T-helper 9 cell (primary cell): ENCODE data around the gene FGFR3.
"Not testable (repeated sequence)": the region's sequence is repeated elsewhere in the genome, so short reads cannot be mapped to it uniquely, and the experiment has no call there.

Experiments
- DNase-seq: peaks from one replicate; pipeline ENCODE4 v3.0.0-alpha.2; 2020

FGFR3 gene

DNA sequence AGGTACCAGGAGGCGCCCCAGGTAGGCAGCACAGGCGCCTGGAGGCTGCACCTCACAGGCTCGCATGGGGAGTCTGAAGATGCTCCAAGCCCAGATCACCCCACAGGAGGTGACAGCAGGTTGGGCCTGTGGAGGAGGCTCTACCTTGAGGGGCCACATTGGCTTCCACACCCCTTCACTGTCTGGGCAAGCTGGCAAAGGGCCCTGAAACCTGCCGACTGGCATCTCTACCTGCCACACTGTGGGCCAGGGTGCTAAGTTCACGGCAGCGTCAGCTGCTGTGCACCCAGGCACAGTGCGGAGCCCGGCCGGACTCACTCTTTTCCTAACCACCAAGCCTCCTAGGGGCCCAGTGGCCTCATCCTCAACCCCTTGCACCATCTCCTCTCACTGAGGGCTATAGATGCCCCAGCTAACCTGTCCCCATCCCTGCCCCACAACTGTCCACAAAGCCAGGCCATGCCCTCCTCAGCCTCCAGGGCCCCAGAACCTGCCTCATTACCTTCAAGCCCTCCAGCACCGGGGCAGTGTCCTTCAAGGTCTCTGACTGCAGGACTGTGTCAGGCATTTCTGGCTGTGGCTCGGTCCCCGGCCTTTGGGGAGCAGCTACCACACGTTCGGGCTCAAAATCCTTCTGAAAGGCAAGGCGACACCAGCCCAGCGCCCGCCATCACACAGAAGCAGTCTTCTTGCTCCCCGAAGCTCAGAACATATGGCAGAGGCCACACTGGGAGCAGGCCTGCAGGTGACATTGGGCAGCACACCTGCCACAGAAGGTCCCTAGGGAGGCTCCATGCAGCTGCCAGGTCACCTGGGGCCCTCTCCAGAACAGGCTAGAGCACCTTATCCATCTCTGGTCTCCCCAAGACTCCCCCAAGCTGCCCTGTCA is 28.8 kb downstream of the FGFR3 start:
- no peak for DNase-seq

DNA sequence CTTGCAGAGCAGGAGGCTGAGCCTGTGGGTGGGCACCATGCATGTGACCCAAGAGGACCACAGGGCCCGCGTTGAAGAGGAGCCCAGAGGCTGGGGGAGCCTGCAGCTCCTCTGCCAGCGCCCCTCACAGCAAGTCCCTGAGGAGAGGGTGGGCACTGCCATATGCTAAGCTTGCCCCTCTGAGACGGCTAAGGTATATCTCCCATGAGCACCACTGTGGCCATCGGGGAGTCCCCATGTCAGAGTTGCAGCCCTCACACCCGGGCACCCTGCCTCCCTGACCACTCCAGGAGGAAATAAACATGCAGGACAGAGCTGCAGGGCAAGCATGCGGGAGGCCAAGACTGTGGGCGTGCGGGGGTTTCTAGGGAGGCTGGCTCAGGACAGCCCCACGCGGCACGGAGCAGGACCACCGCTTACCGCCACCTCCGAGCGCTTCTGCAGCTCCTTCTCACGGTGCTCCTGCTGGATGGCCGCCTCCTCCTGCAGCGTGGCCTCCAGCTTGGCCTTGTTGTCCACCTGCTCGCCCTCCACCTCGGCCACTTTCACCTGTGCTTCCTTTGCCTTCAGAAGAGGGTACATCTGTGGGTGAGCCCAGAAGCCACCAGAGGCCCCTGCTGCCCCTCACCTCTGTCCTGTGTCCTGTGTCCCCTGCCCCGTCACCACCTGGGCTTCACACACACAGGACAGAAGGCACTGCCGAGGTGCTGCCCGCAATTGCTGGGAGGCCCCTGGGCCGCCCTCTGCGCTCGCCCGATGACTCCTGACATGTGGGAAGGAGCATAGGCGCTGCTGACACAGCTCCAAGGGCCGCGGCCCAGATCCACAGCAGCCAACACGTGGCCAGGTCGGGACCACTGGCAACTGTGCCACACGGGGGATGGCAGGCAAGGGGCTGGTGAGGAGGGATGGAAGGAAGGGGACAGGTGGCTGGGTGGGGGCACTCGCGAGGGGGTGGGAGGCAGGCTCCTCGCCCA is 29.8 kb downstream of the FGFR3 start:
- no peak for DNase-seq

DNA sequence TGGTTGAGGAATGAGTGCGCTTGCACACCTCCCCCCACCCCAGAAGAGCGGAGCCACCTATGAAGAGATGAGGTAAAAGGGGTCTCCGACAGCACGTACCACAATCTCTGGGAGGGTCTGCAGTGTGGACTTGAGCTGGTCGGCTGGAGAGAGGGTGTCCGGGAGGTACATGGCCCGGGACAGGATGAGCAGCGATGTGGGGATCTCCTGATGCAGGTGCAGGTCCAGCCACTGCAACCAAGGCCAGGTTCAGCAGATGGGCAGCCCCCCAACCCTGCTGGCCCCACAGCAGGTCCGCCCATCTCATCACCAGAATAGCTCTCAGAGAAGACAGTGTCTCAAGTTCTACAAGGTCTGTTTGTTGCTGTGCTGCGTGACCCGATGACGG is 30.4 kb downstream of the FGFR3 start:
- DNase-seq = no peak

DNA sequence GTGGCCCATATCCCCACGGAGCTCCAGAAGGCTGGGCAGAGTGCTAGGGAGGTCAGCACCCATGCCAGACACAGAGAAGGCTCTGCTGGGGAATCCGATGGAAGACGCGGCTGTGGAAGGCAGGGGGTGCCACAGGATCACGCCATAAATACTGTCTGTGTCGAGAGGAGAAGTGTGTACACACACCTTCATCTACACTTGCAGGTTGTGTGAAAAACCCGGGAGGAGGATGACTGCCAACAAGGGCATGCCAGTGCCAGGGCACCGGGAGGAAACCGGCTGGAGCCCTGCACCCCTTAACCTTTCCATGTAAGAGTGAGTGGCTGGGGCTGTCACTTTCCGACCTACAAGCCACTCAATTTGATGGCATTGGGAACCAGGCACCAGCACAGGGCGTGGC is 31.7 kb downstream of the FGFR3 start:
- DNase-seq = no peak

DNA sequence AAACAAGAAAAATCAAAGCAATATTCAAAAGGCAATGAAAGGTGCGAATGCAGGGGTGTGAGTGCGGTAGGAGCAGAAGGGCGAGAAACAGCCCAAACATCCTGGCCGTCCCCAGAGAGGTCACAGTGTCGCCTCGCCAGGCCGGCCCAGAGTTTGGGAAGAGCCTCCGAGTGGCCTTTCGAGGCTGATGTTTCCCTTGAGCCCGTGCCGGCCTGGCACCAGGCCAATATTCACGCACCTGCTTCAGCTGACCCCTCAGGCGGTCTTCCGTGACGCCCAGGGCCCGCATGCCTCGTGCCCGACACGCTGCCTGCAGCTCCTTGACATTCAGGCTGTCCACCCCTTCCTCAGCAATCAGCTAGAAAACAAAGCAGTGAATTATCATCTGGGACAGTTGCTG is 32.2 kb downstream of the FGFR3 start:
- no peak for DNase-seq

DNA sequence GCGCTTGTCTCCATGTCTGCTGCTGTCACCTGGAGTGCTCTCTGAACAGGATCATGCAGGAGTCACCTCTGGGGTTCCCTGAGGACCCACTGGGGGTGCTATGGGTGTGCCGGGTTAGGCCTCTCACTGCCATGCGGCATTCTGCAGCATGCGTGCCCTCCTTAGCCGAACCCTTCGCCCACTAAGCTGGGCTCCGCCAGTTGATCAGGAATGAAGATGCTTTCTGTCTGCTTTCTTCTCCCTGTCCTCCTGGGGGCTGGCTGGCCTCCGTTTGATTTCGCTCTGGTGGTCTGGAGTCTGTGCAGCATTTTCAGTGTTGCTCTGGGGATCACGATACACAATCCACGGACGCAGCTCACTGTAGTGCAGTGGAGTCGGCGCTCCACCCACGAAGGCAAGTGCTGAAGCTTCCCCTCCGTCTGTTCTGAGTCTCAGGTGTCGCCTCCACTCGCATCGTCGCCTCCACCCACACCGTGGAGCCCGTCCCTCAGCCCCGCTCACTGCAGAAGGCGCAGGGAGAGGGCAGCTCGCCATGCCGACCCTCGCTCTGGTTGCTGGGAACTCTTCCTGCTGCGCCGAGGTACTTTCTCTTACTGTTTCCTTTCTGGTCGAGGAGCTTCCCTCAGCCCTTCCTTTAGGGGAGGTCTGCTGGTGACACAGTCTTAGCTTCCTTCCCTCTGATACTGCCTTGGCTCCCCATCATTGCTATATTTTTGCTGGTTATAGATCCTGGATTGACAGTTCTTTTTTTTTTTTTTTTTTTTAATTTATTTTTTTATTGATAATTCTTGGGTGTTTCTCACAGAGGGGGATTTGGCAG is 33.6 kb downstream of the FGFR3 start:
- DNase-seq = no peak

DNA sequence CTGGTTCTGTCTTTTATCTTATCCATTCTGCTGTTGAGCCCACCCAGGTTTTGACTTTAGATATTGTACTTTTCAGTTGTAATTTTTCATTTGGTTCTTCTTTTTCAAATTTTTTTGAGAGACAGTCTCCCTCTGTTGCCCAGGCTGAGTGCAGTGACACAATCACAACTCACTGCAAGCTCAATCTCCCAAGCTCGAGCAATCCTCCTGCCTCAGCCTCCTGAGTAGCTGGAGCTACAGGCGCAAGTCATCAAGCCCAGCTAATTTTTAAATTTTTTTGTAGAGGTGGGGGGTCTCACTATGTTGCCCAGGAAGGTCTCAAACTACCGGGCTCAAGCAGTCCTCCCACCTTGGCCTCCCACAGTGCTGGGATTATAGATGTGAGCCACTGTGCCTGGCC is 37.1 kb downstream of the FGFR3 start:
- DNase-seq = no peak

DNA sequence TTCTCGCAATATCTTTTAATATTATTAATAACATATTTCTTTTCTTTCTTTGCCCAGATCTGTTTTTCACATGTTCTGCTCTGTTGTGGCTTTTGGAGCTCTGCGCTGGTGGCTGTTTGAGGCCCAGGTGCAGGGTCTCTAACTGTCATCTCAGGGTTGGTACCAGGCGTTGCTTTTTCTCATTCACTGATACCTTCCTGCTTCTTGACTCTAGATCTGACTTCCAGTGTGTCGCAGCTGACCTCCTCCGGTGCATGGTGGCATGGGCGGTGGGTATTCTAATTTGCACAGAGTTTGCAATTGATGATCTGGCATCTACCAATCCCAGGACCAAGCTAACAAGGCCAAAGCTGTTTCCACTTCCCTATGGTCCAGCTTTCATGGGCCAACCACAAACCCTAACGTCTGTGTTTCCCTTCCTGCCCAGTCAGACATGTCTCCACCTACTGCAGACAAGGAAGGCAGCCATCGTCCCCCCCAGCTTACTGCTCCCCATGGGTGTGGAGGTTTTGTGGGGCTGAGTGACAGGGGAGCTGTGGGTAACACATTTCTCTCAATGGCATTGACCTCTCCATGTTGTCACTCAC is 37.6 kb downstream of the FGFR3 start:
- no peak for DNase-seq

DNA sequence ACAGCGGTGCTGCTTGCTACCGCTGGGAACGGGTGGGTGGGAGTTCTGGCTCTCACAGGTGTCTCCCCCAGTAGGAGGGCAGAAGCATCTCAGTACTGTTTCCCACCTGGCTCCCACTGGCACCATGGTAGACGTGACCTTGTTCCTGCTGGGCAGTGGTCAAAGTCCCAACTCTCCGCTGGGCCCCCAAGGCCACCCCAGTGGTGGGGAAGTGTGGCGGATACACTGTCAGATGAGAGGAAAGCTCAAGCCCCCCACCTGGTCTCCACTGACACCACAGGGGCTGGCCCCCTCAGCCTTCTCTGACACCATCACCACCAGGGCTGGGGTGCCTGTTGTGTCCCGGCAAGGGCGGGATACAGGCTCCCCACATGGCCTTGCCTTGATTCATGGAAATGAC is 38.2 kb downstream of the FGFR3 start:
- DNase-seq = no peak

DNA sequence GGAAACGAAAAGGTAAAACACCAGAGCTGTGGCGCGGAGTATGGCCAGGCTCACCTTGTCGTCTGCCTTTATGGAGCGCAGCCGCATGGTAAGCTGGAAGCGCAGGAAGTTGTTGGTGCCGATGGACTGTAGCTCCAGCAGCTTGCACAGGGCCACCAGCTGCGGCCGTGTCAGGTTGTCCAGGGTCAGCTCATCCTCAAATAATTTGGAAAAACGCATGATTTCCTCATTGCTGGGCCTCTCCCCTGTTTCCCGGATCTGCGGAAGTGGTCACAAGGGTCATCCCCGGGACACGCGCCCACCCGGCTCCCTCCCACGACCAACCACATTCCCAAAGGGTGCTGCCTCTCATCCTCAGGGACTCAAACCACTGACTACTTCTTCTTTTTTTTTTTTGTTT is 39.6 kb downstream of the FGFR3 start:
- DNase-seq = no peak

DNA sequence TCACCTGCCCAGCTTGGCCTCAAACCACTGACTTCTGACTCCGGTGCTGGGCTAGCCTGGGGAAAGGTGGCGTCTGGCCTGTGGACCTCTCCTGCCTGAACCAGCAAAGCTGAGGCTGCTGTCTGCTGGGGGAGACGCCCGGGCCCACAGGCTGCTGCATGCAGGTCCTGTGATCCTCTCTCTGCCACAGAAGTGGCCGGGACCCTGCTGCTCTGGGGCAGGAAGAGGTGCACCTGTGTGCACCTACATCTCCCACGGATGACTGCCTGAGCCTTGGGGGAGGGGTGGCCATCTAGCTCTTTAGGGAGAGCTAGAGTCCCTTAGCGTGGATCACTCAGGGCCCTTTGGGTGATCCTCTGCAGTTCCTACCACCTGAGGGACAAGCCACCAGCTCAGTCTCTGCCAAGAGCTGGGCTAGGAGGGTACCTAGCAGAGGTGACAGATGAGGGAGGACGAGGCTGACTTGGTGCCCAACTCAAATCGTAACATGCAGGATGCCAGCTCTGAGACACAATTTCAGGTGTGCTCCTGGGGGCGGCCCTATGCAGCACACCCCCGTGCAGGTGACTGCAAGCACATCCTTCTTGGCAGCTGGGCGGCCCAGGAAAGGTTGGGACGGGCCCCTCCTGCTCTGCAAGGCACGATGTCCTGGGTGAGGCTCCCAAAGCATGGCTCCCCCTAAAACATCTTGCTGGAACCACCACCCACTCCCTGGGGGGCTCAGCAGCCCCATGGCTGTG is 40.4 kb downstream of the FGFR3 start:
- no peak for DNase-seq

DNA sequence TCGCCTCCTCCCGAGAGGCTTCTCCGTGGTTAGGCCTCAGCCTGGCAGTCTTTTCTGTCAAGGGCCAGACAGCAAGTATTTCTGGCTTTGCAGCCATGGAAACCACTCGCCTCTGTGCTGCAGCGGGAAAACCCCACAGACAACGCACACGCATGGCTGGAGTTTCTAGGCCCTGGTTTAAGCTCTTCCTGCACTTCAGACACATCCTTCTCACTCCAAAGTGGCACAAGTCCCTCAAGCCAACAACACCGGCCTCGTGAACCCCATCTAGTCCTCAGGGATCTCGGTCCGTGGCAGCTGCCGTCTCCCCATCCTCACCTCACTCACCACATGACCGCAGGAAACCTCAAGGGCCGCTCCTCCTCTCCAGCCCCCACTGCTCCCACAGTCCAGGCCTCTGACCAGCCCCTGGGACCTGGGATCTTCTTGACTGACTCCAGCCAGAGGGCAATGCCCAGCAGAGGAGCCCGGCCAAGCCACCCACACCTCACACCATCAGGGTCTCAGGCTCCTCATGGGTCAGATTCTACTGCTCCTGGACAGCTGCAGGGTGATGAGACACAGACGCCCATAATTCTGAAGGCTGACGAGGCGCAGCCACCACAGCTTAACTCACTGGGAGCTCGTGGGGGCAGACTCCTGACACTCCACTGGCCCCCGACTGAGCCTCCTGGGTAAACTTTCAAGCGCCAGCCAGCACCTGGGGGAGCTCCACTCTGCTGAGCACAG is 41.1 kb downstream of the FGFR3 start:
- DNase-seq = no peak

DNA sequence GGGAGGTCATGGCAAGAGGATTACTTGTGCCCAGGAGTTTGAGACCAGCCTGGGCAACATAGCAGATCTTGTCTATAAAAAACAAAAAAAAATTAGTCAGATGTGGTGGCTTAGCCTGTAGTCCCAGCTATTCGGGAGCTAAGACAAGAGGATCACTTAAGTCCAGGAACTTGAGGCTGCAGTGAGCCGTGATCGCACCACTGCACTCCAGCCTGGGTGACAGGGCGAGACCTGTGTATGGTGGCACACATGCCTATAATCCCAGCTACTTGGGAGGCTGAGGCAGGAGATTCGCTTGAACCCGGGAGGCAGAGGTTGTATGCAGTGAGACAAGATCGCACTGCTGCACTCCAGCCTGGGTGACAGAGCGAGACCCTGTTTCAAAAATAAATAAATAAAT is 42.7 kb downstream of the FGFR3 start:
- not testable (repeated sequence) for DNase-seq

DNA sequence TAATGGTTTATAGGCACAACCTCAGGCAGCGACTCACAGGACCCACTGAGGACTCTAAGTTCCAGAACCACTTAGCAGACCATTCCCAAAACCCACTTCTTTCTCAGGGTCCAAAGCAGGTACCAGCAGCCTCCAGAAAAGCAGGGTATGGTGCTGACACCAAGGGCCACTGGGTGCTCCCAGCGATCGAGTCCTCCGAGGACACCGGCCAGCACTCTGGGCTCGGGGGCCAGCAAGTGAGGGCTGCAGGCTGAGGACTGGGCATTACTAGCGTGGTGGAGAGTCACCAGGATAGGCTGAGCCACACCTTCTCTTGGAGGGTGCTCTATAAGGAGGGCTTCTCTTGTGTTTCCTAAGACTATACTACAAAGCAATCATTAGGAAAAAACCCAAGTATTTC is 43.6 kb downstream of the FGFR3 start:
- DNase-seq = no peak

DNA sequence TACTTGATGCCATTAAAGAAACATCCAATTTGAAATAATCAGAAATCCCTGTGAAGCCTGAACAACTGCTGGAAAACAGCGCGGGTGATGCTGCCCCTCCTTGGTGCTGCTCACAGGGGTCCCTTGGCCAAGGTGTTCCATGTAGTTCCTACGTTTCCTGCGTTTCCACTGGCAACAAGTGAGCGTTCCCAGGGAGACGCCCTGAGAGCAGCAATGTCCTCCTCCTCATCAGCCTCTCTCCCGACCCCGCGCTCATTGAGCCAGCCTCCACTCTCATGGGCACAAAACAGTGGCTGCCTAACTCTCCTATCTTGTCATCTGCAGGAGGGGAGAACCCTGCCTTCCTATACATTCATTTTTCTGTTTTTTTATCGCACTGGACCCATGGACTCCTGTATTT is 44.0 kb downstream of the FGFR3 start:
- DNase-seq = no peak

DNA sequence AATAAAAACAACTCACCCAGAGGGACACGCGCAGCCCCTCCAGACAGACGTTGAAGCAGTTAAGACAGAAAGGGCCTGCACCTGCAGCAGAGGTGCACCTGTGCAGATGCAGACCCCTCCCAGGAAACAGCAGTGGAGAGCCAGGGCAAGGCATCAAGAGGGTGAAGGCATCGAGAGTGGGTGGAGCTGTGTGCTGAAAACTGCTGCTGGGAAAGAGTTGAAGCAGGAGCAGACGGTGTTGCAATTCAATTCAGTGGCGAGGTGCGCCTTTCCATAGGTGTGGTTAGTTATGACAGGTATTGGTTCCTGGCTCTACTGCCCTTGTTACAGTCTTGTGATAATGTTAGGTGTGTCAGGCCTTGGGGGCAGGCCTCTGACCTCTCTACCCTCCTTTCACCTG is 46.2 kb downstream of the FGFR3 start:
- no peak for DNase-seq

DNA sequence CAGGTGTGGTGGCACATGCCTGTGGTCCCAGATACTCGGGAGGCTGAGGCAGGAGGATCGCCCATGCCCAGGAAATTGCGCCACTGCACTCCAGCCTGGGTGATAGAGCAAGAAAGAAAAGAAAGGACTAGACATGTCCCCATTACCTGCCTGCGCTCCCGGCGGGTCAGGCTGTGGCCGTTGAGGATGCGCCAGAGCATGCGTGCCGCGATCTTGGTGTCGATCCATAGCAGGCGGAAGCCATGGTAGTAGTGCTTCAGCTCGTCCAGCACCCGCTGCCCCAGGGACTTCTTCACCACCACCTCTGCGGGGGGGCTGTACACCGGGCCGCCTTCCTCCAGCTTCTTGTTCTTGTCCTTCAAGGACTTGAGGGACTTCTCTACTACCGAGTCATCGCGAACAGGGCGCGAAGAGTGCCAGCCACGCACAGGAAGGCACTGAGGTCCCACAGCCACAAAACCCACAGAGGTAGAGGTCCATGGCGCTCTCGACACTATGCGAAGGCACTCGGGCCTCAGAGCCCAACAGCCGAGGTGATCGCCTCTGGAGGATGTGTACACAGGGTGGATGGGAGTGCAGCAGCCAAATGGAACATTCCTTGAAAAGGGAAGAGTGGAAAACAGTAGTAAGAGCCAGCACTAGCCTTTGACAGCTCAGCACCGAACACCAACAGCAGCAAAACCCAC is 48.3 kb downstream of the FGFR3 start:
- no peak for DNase-seq

DNA sequence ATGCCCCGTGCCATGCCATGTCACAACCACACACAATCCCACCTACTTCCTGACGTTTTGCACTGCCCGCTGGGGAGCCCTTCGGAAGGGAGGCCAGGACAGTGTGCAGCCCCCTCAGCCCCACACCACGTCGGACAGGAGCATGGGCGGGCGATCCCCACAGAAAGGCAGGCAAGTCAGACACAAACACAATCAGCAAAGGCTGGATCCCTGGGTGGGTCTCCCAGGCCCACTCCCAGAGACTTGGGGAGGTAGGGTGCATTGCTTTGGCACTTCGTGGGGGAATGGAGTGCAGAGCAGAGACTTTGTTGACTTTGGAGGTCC is 48.8 kb downstream of the FGFR3 start:
- no peak for DNase-seq

DNA sequence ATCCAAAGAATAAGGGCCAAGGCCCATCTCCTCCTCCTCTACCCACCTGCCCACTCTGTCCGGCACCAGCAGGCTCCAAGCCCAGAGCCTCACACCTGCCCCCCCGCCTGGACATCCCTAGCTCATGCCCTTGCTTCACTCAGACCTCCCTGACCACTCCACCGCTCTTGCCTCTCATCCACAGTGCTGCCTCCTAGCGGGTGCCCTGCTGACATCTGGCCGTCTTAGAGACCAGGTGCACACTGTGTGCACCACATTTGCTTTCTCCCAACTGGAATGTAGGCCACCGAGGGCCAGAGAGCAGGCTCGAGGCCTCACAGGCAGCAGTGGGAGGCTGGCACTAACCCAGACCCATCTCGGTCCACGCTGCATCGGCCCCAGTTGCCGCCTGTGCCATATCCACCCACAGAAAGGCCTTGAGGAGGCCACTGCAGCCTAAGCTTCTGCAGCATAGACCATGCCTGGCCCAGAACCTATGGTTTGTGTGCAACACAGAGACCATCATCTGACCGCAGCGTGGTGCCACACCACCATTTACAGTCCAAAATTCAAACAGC is 49.3 kb downstream of the FGFR3 start:
- no peak for DNase-seq

DNA sequence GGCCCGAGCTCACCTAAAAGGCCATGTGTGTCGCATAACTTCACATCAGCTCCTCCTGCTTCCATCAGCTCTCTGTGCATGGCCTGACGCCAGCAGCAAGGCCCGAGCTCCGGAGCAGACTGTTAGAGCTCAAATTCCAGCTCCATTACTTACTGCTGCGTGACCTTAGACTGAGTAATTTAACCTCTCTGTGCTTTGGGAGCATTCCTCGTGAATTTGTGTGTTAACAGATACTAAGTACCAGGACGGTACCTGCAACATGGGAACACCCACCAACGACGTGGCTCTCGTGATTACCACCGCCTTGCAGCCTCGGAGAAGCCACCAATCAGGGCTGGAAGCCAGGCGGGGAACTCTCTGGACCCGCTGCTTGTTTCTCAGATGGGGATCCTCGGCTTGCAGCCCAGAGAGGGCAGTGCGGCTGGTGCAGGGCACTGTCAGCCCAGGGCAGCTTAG is 49.9 kb downstream of the FGFR3 start:
- DNase-seq = no peak
